Measurements from ENCODE around the gene UBE2E2.

UBE2E2 gene

DNA sequence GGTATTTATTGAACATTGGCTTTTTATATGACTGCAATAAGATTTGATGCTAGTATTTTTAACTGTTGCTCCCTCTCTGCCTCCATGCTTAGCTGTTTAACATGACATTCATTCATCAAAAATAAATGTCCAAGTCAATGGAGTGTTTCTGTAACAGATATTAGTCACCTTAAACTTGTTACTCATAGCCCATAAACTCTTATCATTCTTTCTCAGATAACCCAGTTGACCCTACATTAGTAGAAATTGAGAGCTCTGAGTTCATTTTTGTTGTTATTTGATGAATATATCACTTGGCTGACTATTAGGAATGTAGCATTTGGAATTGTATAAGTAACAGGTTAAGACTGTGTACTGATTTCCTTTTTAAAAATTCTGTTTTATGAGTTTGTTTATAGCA is 201.1 kb downstream of the UBE2E2 start:
- no peaks in the 10 kb centered on the region for H3K9me3 ChIP-seq (ENCODE audit: control insufficient read depth, insufficient read depth, low read length)
- H3K9ac ChIP-seq (ENCODE audit: low read depth, low read length) = no peak overlapping the region
- H3K4me1 ChIP-seq (ENCODE audit: insufficient read depth, low read length) = peaks cover 15% of the 10 kb centered on the region; the same call in 1 of the 2 replicates
- H3K36me3 ChIP-seq (ENCODE audit: insufficient read depth, low read length) = no peaks in the 10 kb centered on the region

DNA sequence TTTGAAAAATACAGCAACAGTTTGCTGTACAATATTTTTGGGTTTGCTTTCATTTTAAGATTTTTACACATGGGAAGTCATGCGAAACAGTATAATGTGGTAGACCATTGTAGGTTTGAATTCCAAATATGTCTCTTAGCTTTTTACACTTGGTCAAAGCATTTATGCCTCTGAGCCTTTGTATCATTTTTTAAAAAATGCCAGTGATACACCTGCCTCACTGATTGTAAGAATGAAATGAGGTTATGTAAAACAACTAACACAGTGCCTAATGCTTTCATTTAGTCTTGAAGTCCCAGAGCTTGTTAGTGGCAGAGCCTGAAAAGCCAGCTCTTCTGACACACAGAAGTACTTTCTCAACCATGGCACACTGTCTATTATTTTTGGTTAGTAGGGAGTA is 202.0 kb downstream of the UBE2E2 start:
- Histone ChIP-seq H3K4me1 (ENCODE audit: insufficient read depth, low read length) (peaks cover 15% of the 10 kb centered on the region; the same call in 1 of the 2 replicates), H3K9ac (ENCODE audit: low read depth, low read length) (no peak overlapping the region), H3K36me3 (ENCODE audit: insufficient read depth, low read length) (no peaks in the 10 kb centered on the region), H3K9me3 (ENCODE audit: control insufficient read depth, insufficient read depth, low read length) (no peaks in the 10 kb centered on the region)

DNA sequence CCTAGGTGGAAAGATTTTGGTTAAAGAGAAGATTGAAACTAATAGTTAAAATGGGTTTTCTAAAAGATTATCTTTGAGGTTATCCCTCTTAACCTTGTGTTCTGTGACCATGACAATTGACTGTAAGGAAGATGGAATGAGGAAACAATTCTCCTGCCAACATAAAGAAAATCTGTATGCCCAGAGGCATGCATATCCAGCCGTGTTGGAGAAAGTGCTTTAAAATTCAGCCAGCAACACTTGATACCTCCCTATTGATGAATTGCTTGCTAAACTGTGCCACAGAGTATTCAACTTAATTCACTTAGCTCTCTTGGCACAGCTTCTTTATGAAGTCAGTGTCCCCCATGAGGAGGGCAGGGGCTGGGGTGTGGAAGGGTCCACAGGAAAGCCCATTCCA is 203.5 kb downstream of the UBE2E2 start:
- Histone ChIP-seq H3K36me3 (ENCODE audit: insufficient read depth, low read length) (no peaks in the 10 kb centered on the region), H3K4me1 (ENCODE audit: insufficient read depth, low read length) (peaks cover 15% of the 10 kb centered on the region; the same call in 1 of the 2 replicates), H3K9me3 (ENCODE audit: control insufficient read depth, insufficient read depth, low read length) (no peaks in the 10 kb centered on the region)

DNA sequence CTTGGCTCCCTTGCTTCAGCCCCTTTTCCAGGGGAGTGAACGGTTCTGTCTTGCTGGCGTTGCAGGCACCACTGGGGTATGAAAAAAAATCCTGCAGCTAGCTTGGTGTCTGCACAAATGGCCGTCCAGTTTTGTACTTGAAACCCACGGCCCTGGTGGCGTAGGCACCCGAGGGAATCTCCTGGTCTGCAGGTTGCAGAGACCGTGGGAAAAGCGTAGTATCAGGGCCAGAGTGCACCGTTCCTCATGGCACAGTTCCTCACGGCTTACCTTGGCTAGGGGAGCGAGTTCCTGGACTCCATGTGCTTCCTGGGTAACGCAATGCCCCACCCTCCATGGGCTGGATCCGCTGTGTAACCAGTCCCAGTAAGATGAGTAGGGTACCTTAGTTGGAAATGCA is 214.9 kb downstream of the UBE2E2 start:
- Histone ChIP-seq H3K9me3 (ENCODE audit: control insufficient read depth, insufficient read depth, low read length) (no peaks in the 10 kb centered on the region; the same call in 1 of the 2 replicates), H3K4me1 (ENCODE audit: insufficient read depth, low read length) (no peaks in the 10 kb centered on the region), H3K9ac (ENCODE audit: low read depth, low read length) (no peak overlapping the region), H3K36me3 (ENCODE audit: insufficient read depth, low read length) (no peaks in the 10 kb centered on the region)

More for the DNA sequence above, 203.5 kb downstream of the UBE2E2 start:
- no peak overlapping the region for H3K9ac ChIP-seq (ENCODE audit: low read depth, low read length)

- no peak overlapping the region for H3K9ac ChIP-seq (ENCODE audit: low read depth, low read length)
- no peaks in the 10 kb centered on the region for H3K36me3 ChIP-seq (ENCODE audit: insufficient read depth, low read length)
- no peaks in the 10 kb centered on the region; the same call in 1 of the 2 replicates for H3K9me3 ChIP-seq (ENCODE audit: control insufficient read depth, insufficient read depth, low read length)
- peaks cover 10% of the 10 kb centered on the region; the same call in 1 of the 2 replicates for H3K4me1 ChIP-seq (ENCODE audit: insufficient read depth, low read length)
These were observed 218.8 kb downstream of the UBE2E2 start for GRCh38 chr3:23421811-23422516.

- Histone ChIP-seq H3K9ac (ENCODE audit: low read depth, low read length) (no peak overlapping the region), H3K4me1 (ENCODE audit: insufficient read depth, low read length) (peaks cover 10% of the 10 kb centered on the region; the same call in 1 of the 2 replicates), H3K36me3 (ENCODE audit: insufficient read depth, low read length) (no peaks in the 10 kb centered on the region), H3K9me3 (ENCODE audit: control insufficient read depth, insufficient read depth, low read length) (no peaks in the 10 kb centered on the region; the same call in 1 of the 2 replicates)
These were observed 219.4 kb downstream of the UBE2E2 start for GRCh38 chr3:23422517-23422851.

DNA sequence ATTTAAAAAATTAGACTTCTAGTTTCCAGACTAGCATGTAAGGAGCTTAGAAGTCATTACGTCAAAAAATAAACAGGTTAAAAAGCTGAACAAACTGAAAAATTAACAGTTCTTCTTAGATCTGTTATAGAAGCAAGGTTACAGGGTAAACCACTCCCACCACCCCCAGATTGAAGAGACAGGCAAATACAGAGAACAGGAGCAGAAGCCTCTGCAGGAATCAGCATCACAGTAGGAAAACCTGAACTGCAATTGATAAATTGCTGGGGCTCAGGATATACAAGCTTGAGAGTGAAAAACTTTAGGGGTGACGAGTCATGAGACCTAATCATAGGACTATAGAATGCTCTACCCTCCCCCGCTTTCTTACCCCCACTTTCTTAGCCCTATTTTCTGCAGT is 222.3 kb downstream of the UBE2E2 start:
- Histone ChIP-seq H3K9ac (ENCODE audit: low read depth, low read length) (no peak overlapping the region), H3K36me3 (ENCODE audit: insufficient read depth, low read length) (no peaks in the 10 kb centered on the region), H3K9me3 (ENCODE audit: control insufficient read depth, insufficient read depth, low read length) (no peaks in the 10 kb centered on the region), H3K4me1 (ENCODE audit: insufficient read depth, low read length) (peaks cover 10% of the 10 kb centered on the region; the same call in 1 of the 2 replicates)

- H3K4me1 ChIP-seq (ENCODE audit: insufficient read depth, low read length) = peaks cover 17% of the 10 kb centered on the region
- no peak overlapping the region for H3K9ac ChIP-seq (ENCODE audit: low read depth, low read length)
- no peaks in the 10 kb centered on the region for H3K9me3 ChIP-seq (ENCODE audit: control insufficient read depth, insufficient read depth, low read length)
- H3K36me3 ChIP-seq (ENCODE audit: insufficient read depth, low read length) = no peaks in the 10 kb centered on the region
These were observed 227.8 kb downstream of the UBE2E2 start for GRCh38 chr3:23430781-23431398.

GRCh38 chr3:23431764-23432163 is 228.6 kb downstream of the UBE2E2 start:
- Histone ChIP-seq H3K36me3 (ENCODE audit: insufficient read depth, low read length) (no peaks in the 10 kb centered on the region), H3K9me3 (ENCODE audit: control insufficient read depth, insufficient read depth, low read length) (no peaks in the 10 kb centered on the region), H3K9ac (ENCODE audit: low read depth, low read length) (no peak overlapping the region), H3K4me1 (ENCODE audit: insufficient read depth, low read length) (peaks cover 21% of the 10 kb centered on the region)

- H3K36me3 ChIP-seq (ENCODE audit: insufficient read depth, low read length) = no peaks in the 10 kb centered on the region
- H3K9ac ChIP-seq (ENCODE audit: low read depth, low read length) = no peak overlapping the region
- H3K4me1 ChIP-seq (ENCODE audit: insufficient read depth, low read length) = peaks cover 27% of the 10 kb centered on the region
- H3K9me3 ChIP-seq (ENCODE audit: control insufficient read depth, insufficient read depth, low read length) = no peaks in the 10 kb centered on the region
These were observed 232.2 kb downstream of the UBE2E2 start for GRCh38 chr3:23435318-23435717.

DNA sequence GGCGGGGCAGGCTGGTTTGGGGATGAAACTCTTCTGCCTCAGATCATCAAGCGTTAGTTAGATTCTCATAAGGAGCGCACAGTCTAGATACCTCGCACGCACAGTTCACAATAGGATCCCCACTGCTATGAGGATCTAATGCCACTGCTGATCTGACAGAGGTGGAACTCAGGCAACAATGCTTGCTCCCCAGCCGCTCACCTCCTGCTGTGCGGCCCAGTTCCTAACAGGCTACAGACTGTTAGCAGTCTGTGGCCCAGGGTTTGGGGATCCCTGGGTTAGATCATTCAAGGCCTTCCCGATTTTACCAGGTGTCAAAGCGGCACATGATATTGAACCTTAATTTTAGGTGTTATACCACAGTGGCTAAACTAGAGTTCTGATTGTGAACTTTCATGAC is 232.8 kb downstream of the UBE2E2 start:
- Histone ChIP-seq H3K9me3 (ENCODE audit: control insufficient read depth, insufficient read depth, low read length) (no peaks in the 10 kb centered on the region), H3K9ac (ENCODE audit: low read depth, low read length) (no peak overlapping the region), H3K4me1 (ENCODE audit: insufficient read depth, low read length) (peaks cover 30% of the 10 kb centered on the region), H3K36me3 (ENCODE audit: insufficient read depth, low read length) (no peaks in the 10 kb centered on the region)

DNA sequence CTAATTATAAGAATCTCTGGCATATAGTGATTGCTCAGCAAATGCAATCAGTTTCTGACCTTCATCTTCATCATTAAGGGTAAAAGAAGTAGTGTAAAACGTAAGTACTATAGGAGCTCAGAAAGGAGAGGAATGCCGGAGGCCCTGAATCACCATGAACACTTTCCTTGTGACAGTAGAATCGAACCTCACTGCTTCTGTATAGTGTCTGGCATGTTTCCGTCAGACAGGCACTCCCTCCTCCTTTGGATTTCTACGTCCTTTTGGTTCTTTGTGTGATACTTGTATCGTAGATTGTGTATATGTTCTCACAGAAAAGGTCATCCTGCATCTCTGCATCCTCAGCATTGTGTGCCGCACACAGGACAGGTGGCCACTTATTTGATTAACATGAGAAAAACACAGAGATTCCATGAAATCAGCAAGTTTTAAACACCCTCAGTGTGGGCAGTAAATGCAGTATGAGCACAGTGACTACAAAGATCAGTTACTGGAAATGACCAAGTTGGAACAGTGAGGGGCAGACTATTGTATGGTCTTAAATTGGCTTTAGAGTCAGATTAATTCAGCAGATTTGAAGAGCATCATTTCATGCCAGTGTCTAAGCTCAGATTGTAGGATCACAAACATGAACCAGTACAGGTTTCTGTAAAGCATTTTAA is 234.5 kb downstream of the UBE2E2 start:
- H3K4me1 ChIP-seq (ENCODE audit: insufficient read depth, low read length) = peaks cover 35% of the 10 kb centered on the region
- no peaks in the 10 kb centered on the region for H3K9me3 ChIP-seq (ENCODE audit: control insufficient read depth, insufficient read depth, low read length)
- H3K9ac ChIP-seq (ENCODE audit: low read depth, low read length) = no peak overlapping the region
- H3K36me3 ChIP-seq (ENCODE audit: insufficient read depth, low read length) = no peaks in the 10 kb centered on the region

- Histone ChIP-seq H3K36me3 (ENCODE audit: insufficient read depth, low read length) (no peaks in the 10 kb centered on the region), H3K9ac (ENCODE audit: low read depth, low read length) (no peak overlapping the region), H3K9me3 (ENCODE audit: control insufficient read depth, insufficient read depth, low read length) (no peaks in the 10 kb centered on the region), H3K4me1 (ENCODE audit: insufficient read depth, low read length) (peaks cover 41% of the 10 kb centered on the region)
These were observed 235.5 kb downstream of the UBE2E2 start for GRCh38 chr3:23438657-23439056.

DNA sequence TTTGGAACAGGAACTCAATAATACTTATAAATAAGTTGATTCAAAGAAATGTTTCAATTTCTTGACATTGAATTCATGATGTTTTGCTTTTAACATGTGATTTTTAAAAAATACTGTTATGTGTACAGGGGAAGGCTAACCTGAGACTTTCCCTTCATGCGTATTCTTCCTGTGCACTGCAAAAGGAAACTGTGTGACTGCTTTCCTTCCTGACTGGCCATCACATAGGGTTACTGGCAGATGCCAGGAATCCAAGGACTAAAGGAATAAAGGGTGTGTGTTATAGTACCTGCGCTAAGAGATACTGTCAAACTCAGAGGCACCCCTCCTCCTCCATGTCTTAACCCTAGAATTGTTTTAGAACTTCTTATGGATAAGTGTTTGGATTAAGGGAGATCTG is 236.0 kb downstream of the UBE2E2 start:
- Histone ChIP-seq H3K9ac (ENCODE audit: low read depth, low read length) (no peak overlapping the region), H3K9me3 (ENCODE audit: control insufficient read depth, insufficient read depth, low read length) (no peaks in the 10 kb centered on the region), H3K36me3 (ENCODE audit: insufficient read depth, low read length) (no peaks in the 10 kb centered on the region), H3K4me1 (ENCODE audit: insufficient read depth, low read length) (peaks cover 41% of the 10 kb centered on the region)

Data from ES-I3 (cell line).